ENCODE results near the gene FRK. TPM values are rescaled to one million over a fixed set of nuclear protein-coding genes. Genes with fewer than 3 reads are reported as not detected.
A peak's percentile ranks its signal among the peaks of the same experiment; 100 is the strongest.

The FRK gene
- total RNA-seq, 2 donors from 2014 or later, result 7.9 to 9.1 TPM

GRCh38 chr6:116012951-116013350 lies 47.7 kb downstream of the FRK start:
- no peak for TF ChIP-seq CTCF (IDR thresholded peaks at IDR 0.05)
- TF ChIP-seq POLR2A (IDR thresholded peaks at IDR 0.05), result no peak
- DNase-seq, result no peak

GRCh38 chr6:116012471-116012949 lies 48.2 kb downstream of the FRK start:
- Histone ChIP-seq H3K27ac (peak overlapping the region; percentile 11 to 48 (median 38)), H3K4me3 (no peak overlapping the region), H3K27me3 (no peaks in the 10 kb centered on the region), H3K4me1 (peaks cover 46% of the 10 kb centered on the region), H3K36me3 (replicated peaks in 1 of 2; ENCODE audit: insufficient read depth in 1 of 2, low read depth in 2 of 2) (no peaks in the 10 kb centered on the region), H3K9me3 (no peaks in the 10 kb centered on the region)
- DNase-seq, result peak in 1 of 4 donors; percentile 47
- 15 to 18% methylated on average over 1 of the region's 1 CpG for WGBS, 2 donors
- TF ChIP-seq CTCF (IDR thresholded peaks at IDR 0.05) (no peak), POLR2A (IDR thresholded peaks at IDR 0.05) (no peak)
- intact Hi-C loops (cut with DNase I), result no loop called here
- ATAC-seq, result no peak

More at GRCh38 chr6:116012951-116013350, 47.7 kb downstream of the FRK start:
- Histone ChIP-seq H3K27ac (peak overlapping the region in 2 of 4 donors; percentile 33 to 44), H3K27me3 (no peaks in the 10 kb centered on the region), H3K4me1 (peaks cover 49% of the 10 kb centered on the region), H3K4me3 (no peak overlapping the region), H3K36me3 (replicated peaks in 1 of 2; ENCODE audit: insufficient read depth in 1 of 2, low read depth in 2 of 2) (no peaks in the 10 kb centered on the region), H3K9me3 (no peaks in the 10 kb centered on the region)
- no peak for ATAC-seq
- intact Hi-C loops (cut with DNase I), result no loop called here

GRCh38 chr6:116011520-116011919 lies 49.2 kb downstream of the FRK start:
- 46 to 66% methylated on average over 3 of the region's 3 CpGs for WGBS, 2 donors
- Histone ChIP-seq H3K9me3 (no peaks in the 10 kb centered on the region), H3K4me3 (no peak overlapping the region), H3K4me1 (peaks cover 36% of the 10 kb centered on the region), H3K27me3 (no peaks in the 10 kb centered on the region), H3K36me3 (replicated peaks in 1 of 2; ENCODE audit: insufficient read depth in 1 of 2, low read depth in 2 of 2) (no peaks in the 10 kb centered on the region), H3K27ac (peak overlapping the region; percentile 11 to 48 (median 38))
- intact Hi-C loops (cut with DNase I), result no loop called here
- ATAC-seq, result peak; percentile 47
- no peak for TF ChIP-seq CTCF (IDR thresholded peaks at IDR 0.05)
- no peak for TF ChIP-seq POLR2A (IDR thresholded peaks at IDR 0.05)
- no peak for DNase-seq

GRCh38 chr6:116010790-116011401 lies 49.8 kb downstream of the FRK start:
- H3K27ac ChIP-seq, result peak overlapping the region in 1 of 4 donors; percentile 44
- intact Hi-C loops (cut with DNase I), result no loop called here
- peak; percentile 67 to 81 (median 72) for DNase-seq
- H3K27me3 ChIP-seq, result no peaks in the 10 kb centered on the region
- no peaks in the 10 kb centered on the region for H3K9me3 ChIP-seq
- peaks cover 30% of the 10 kb centered on the region for H3K4me1 ChIP-seq
- no peak overlapping the region for H3K4me3 ChIP-seq
- whole genome bisulfite sequencing, 2 donors, result 5 to 11% methylated on average over 3 of the region's 3 CpGs
- peak; percentile 74 for ATAC-seq
- no peaks in the 10 kb centered on the region for H3K36me3 ChIP-seq (replicated peaks in 1 of 2; ENCODE audit: insufficient read depth in 1 of 2, low read depth in 2 of 2)
- peak; percentile 30 to 86 (median 74) for TF ChIP-seq CTCF (IDR thresholded peaks at IDR 0.05)
- TF ChIP-seq POLR2A (IDR thresholded peaks at IDR 0.05), result no peak

- intact Hi-C loops (cut with DNase I), result no loop called here
- WGBS, 2 donors, result 83 to 84% methylated on average over 3 of the region's 3 CpGs
- ATAC-seq, result no peak
Measured at GRCh38 chr6:116010386-116010785, 50.3 kb downstream of the FRK start.

More at GRCh38 chr6:116010386-116010785, 50.3 kb downstream of the FRK start:
- TF ChIP-seq CTCF (IDR thresholded peaks at IDR 0.05) (no peak), POLR2A (IDR thresholded peaks at IDR 0.05) (no peak)
- H3K36me3 ChIP-seq (replicated peaks in 1 of 2; ENCODE audit: insufficient read depth in 1 of 2, low read depth in 2 of 2), result no peaks in the 10 kb centered on the region
- H3K4me1 ChIP-seq, result peaks cover 25% of the 10 kb centered on the region
- H3K4me3 ChIP-seq, result no peak overlapping the region
- H3K27ac ChIP-seq, result no peak overlapping the region
- H3K27me3 ChIP-seq, result no peaks in the 10 kb centered on the region
- no peak for DNase-seq
- no peaks in the 10 kb centered on the region for H3K9me3 ChIP-seq
